Central memory CD8-positive, alpha-beta T cell (primary cell): ENCODE data around the gene PREPL.
"Not testable (repeated sequence)": the region's sequence is repeated elsewhere in the genome, so short reads cannot be mapped to it uniquely, and the experiment has no call there.

Source experiments
- ATAC-seq: fragments of 150-1000 bp; cut with Tn5 transposase; replicated peaks from 2 replicates; pipeline ENCODE4 v1.10.0; 2022; ENCODE audit warnings: mild to moderate bottlenecking, moderate FRiP score, moderate number of reproducible peaks; ENCODE audit not compliant: poor library complexity, severe bottlenecking; ENCODE audit errors: extremely low read depth
- DNase-seq, 2 donors: peaks; one replicate each; pipeline ENCODE4 v3.0.0; 2021; ENCODE audit warnings: low spot score in 2 of 2
- H3K27ac Mint-ChIP-seq: one replicate; pipeline ENCODE4 v1.8.0; 2022; ENCODE audit warnings: low read depth, mild to moderate bottlenecking, moderate library complexity, mixed read lengths
- H3K27me3 Mint-ChIP-seq: one replicate; pipeline ENCODE4 v1.8.0; 2022; ENCODE audit warnings: mixed read lengths
- H3K36me3 Mint-ChIP-seq: one replicate; pipeline ENCODE4 v1.8.0; 2022; ENCODE audit warnings: mild to moderate bottlenecking, moderate library complexity, mixed read lengths; ENCODE audit not compliant: insufficient read depth
- H3K4me1 Mint-ChIP-seq: one replicate; pipeline ENCODE4 v1.8.0; 2022; ENCODE audit warnings: mixed read lengths
- H3K4me3 Mint-ChIP-seq: one replicate; pipeline ENCODE4 v1.8.0; 2022; ENCODE audit warnings: mild to moderate bottlenecking, moderate library complexity, mixed read lengths
- H3K9me3 Mint-ChIP-seq: one replicate; pipeline ENCODE4 v1.8.0; 2022; ENCODE audit warnings: mixed read lengths

Gene PREPL

GRCh38 chr2:44305882-44306281 lies 55.4 kb downstream of the PREPL start:
- Mint-ChIP-seq H3K4me1 (no peaks in the 10 kb centered on the region), H3K27ac (no peak overlapping the region), H3K9me3 (peaks cover 7% of the 10 kb centered on the region), H3K4me3 (no peak overlapping the region), H3K27me3 (no peaks in the 10 kb centered on the region), H3K36me3 (no peaks in the 10 kb centered on the region)
- no peak for ATAC-seq
- no peak for DNase-seq

GRCh38 chr2:44304258-44304657 lies 57.0 kb downstream of the PREPL start:
- DNase-seq (no peak), ATAC-seq (no peak)
- peaks cover under 1% of the 10 kb centered on the region for H3K36me3 Mint-ChIP-seq
- H3K4me3 Mint-ChIP-seq, result no peak overlapping the region
- H3K4me1 Mint-ChIP-seq, result no peaks in the 10 kb centered on the region
- peaks cover 9% of the 10 kb centered on the region for H3K27me3 Mint-ChIP-seq
- H3K9me3 Mint-ChIP-seq, result peaks cover 4% of the 10 kb centered on the region
- no peak overlapping the region for H3K27ac Mint-ChIP-seq

- not testable (repeated sequence) for ATAC-seq, H3K36me3 Mint-ChIP-seq, H3K27ac Mint-ChIP-seq, H3K4me1 Mint-ChIP-seq, H3K4me3 Mint-ChIP-seq, DNase-seq, H3K9me3 Mint-ChIP-seq
- peaks cover 14% of the 10 kb centered on the region for H3K27me3 Mint-ChIP-seq
These were observed 57.5 kb downstream of the PREPL start for GRCh38 chr2:44303766-44304165.

- peaks cover 20% of the 10 kb centered on the region for H3K27me3 Mint-ChIP-seq
- no peak for ATAC-seq
- H3K4me1 Mint-ChIP-seq, result peaks cover 9% of the 10 kb centered on the region
- no peak overlapping the region for H3K4me3 Mint-ChIP-seq
- H3K36me3 Mint-ChIP-seq, result peaks cover 3% of the 10 kb centered on the region
- H3K27ac Mint-ChIP-seq, result no peak overlapping the region
- no peak for DNase-seq
- no peaks in the 10 kb centered on the region for H3K9me3 Mint-ChIP-seq
These were observed 60.2 kb downstream of the PREPL start for GRCh38 chr2:44301111-44301510.

DNA sequence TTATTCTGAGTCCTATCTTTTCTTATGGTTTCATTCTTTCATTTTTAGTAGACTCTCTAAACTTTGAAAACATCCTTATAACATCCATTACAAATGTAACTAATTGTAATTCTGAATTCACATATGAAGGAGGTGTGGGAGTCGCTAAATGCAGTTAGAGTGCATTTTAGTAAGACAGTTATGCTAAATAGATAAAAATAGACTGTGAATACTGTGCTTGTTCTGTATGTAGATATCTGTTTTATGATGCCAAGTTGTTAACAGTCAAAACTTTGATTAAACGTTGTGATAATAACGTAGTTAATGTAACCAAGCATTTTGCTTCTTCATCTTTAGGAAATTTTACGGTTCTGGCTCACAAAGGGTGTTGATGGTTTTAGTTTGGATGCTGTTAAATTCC lies 61.7 kb downstream of the PREPL start:
- H3K9me3 Mint-ChIP-seq, result no peaks in the 10 kb centered on the region
- H3K27me3 Mint-ChIP-seq, result peaks cover 20% of the 10 kb centered on the region
- H3K4me3 Mint-ChIP-seq, result no peak overlapping the region
- peaks cover 12% of the 10 kb centered on the region for H3K4me1 Mint-ChIP-seq
- DNase-seq (no peak), ATAC-seq (no peak)
- H3K27ac Mint-ChIP-seq, result no peak overlapping the region
- H3K36me3 Mint-ChIP-seq, result peaks cover 3% of the 10 kb centered on the region

- Mint-ChIP-seq H3K4me1 (peaks cover 12% of the 10 kb centered on the region), H3K4me3 (no peak overlapping the region), H3K9me3 (no peaks in the 10 kb centered on the region), H3K27ac (no peak overlapping the region), H3K36me3 (peaks cover 3% of the 10 kb centered on the region), H3K27me3 (peaks cover 28% of the 10 kb centered on the region)
- DNase-seq, result no peak
- ATAC-seq, result no peak
These were observed 63.9 kb downstream of the PREPL start for GRCh38 chr2:44297431-44297830.

DNA sequence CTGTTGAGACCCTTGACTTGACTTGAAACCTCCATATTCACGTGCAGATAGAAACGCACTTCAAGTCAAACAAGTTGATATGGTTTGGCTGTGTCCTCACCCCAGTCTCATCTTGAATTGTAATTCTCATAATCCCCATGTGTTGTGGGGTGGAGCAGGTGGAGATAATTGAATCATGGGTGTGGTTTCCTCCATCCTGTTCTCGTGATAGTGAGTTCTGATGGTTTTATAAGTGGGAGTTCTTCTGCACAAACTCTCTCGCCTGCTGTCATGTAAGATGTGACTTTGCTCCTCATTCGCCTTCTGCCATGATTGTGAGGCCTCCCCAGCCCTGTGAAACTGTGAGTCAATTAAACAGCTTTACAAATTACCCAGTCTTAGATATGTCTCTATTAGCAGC lies 64.6 kb downstream of the PREPL start:
- no peak overlapping the region for H3K4me3 Mint-ChIP-seq
- H3K36me3 Mint-ChIP-seq, result peaks cover 3% of the 10 kb centered on the region
- no peak for ATAC-seq
- no peak overlapping the region for H3K27ac Mint-ChIP-seq
- peaks cover 12% of the 10 kb centered on the region for H3K4me1 Mint-ChIP-seq
- peaks cover 36% of the 10 kb centered on the region for H3K27me3 Mint-ChIP-seq
- no peaks in the 10 kb centered on the region for H3K9me3 Mint-ChIP-seq
- DNase-seq, result no peak

GRCh38 chr2:44295633-44296359 lies 65.5 kb downstream of the PREPL start:
- Mint-ChIP-seq H3K4me3 (no peak overlapping the region), H3K36me3 (peaks cover 3% of the 10 kb centered on the region), H3K27me3 (peaks cover 37% of the 10 kb centered on the region), H3K9me3 (no peaks in the 10 kb centered on the region), H3K4me1 (peaks cover 12% of the 10 kb centered on the region), H3K27ac (no peak overlapping the region)
- ATAC-seq, result no peak
- no peak for DNase-seq

DNA sequence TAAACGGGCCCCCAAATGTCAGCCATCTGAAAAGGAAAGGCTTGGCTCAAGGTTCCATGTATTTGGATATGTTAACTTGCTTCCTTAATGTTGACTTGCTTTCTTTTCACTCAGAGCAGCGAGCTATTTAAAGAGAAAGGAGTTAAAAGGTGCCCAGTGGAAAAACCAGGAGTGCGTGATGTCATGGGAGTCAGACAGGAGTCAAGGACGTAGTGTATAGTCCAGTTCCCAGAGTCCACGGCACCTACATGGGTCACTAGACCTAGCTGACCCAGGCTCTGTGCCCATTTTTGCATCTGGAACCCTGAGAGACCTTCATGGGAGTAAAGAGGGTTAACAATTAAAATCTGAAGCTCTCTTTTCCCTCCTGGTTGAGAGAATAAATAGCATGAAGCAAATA lies 66.2 kb downstream of the PREPL start:
- H3K27ac Mint-ChIP-seq, result no peak overlapping the region
- ATAC-seq, result no peak
- no peak for DNase-seq
- no peak overlapping the region for H3K4me3 Mint-ChIP-seq
- peaks cover 3% of the 10 kb centered on the region for H3K36me3 Mint-ChIP-seq
- no peaks in the 10 kb centered on the region for H3K9me3 Mint-ChIP-seq
- H3K27me3 Mint-ChIP-seq, result peaks cover 37% of the 10 kb centered on the region
- peaks cover 12% of the 10 kb centered on the region for H3K4me1 Mint-ChIP-seq

DNA sequence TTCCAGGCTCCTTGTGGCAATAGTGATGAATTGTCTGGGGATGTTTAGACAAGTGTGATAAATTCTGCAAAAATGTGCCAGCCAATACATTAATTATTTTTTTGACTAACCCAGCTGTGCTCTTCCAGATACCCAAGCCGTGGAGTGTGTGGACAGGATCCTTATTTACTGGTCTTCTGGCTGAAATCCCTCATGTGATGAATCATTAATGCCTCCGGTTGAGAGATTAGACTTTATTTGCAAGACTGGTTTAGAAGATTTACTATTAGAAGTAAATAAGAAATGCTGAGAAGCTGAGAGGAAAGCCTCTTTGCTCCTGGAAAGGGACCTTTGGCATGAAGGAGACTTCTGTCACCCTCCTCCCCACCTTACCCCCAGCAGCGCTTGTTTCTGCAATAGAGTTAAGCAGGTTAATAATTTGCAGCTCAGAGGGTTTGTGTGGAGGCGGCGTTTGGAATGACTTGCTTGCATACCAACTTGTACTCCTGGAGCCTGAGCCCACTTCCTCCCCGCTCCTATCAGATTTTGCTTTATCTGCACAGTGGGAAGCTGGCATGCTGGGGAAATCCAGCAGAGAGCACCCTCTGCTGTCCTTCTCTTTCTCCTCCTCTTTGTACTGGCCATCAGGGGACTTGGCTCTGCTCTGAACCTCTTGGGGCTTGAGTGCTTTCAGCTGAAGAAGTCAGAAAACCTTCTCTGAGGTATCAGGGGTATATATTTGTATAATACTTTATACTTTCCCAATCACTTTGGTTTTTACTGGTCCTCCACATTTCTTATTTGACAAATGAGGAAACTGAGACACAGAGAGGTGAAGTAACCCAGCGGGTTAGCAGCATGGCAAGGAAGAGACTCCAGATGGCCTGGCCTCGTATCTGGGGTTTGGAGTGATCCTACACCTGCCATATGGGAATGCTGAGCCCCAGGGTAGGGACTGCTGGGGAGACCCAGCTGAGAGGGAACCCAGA lies 69.7 kb downstream of the PREPL start:
- no peak overlapping the region for H3K4me3 Mint-ChIP-seq
- DNase-seq (no peak), ATAC-seq (no peak)
- peaks cover 7% of the 10 kb centered on the region for H3K4me1 Mint-ChIP-seq
- H3K9me3 Mint-ChIP-seq, result no peaks in the 10 kb centered on the region
- peaks cover 17% of the 10 kb centered on the region for H3K27me3 Mint-ChIP-seq
- H3K36me3 Mint-ChIP-seq, result no peaks in the 10 kb centered on the region
- H3K27ac Mint-ChIP-seq, result no peak overlapping the region

DNA sequence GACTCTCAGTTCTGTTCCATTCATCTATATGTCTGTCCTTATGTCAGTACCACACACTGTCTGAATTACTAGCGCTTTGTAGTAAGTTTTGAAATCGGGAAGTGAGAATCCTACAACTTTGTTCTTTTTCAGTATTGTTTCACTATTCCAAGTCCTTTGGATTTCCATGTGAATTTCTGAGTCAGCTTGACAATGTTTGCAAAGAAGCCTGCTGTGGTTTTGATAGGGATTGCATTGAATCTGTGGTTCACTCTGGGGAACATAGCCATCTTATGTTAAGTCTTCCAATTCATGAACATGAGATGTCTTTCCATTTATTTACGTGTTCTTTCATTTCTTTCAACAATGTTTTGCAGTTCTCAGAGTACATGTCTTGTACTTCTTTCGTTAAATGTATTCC lies 71.0 kb downstream of the PREPL start:
- Mint-ChIP-seq H3K4me1 (no peaks in the 10 kb centered on the region), H3K4me3 (no peak overlapping the region), H3K36me3 (no peaks in the 10 kb centered on the region), H3K27ac (no peak overlapping the region), H3K9me3 (no peaks in the 10 kb centered on the region), H3K27me3 (peaks cover 17% of the 10 kb centered on the region)
- ATAC-seq (no peak), DNase-seq (no peak)

- peaks cover 12% of the 10 kb centered on the region for H3K27me3 Mint-ChIP-seq
- no peaks in the 10 kb centered on the region for H3K4me1 Mint-ChIP-seq
- ATAC-seq (no peak), DNase-seq (no peak)
- no peak overlapping the region for H3K4me3 Mint-ChIP-seq
- H3K9me3 Mint-ChIP-seq, result no peaks in the 10 kb centered on the region
- no peaks in the 10 kb centered on the region for H3K36me3 Mint-ChIP-seq
- H3K27ac Mint-ChIP-seq, result no peak overlapping the region
These were observed 74.2 kb downstream of the PREPL start for GRCh38 chr2:44286884-44287638.
